H1 (cell line): ENCODE data around the gene FARSB.

ENCODE experiments used
- EZH2 ChIP-seq: fragments of 200-600 bp; sonication (generic); IDR thresholded peaks from 2 replicates; pipeline ENCODE4 v1.7.1; 2012; ENCODE audit warnings: low read depth, mild to moderate bottlenecking, moderate library complexity, low read length, inconsistent platforms; ENCODE audit not compliant: severe bottlenecking
- GABPA ChIP-seq: IDR thresholded peaks from 2 replicates; pipeline ENCODE4 v1.6.1; 2011; ENCODE audit warnings: mild to moderate bottlenecking, low read length, moderate library complexity, borderline replicate concordance; ENCODE audit not compliant: insufficient read depth
- GTF2F1 ChIP-seq: IDR thresholded peaks from 2 replicates; pipeline ENCODE4 v1.6.1; 2012; ENCODE audit warnings: low read depth, low read length, improper control_type of control experiment, borderline replicate concordance
- POLR2A ChIP-seq, 2 experiments: IDR thresholded peaks; 1 replicate in 1 of 2; 2 replicates in 1 of 2; pipeline ENCODE4 v1.6.1; 2011; ENCODE audit warnings: low read depth in 2 of 2, low read length in 2 of 2, mild to moderate bottlenecking in 2 of 2; ENCODE audit errors: control extremely low read depth in 1 of 2
- RFX5 ChIP-seq: IDR thresholded peaks from 2 replicates; pipeline ENCODE4 v1.6.1; 2011; ENCODE audit warnings: low read depth, low read length, improper control_type of control experiment, borderline replicate concordance
- ZNF274 ChIP-seq: IDR thresholded peaks from 2 replicates; pipeline ENCODE4 v1.7.0; 2012; ENCODE audit warnings: low read length, borderline replicate concordance; ENCODE audit errors: extremely low read depth
- TF ChIP-seq, protein P1 (sequence below), 3 experiments: IDR thresholded peaks; 1 replicate in 2 of 3; 2 replicates in 1 of 3; pipeline versions ENCODE4 v1.5.1 to v1.6.1; 2011; ENCODE audit warnings: low read length in 3 of 3, mild to moderate bottlenecking in 3 of 3, inconsistent platforms in 2 of 3, low read depth in 1 of 3, moderate library complexity in 1 of 3; ENCODE audit not compliant: insufficient read depth in 1 of 3; ENCODE audit errors: control extremely low read depth in 1 of 3

DNA sequence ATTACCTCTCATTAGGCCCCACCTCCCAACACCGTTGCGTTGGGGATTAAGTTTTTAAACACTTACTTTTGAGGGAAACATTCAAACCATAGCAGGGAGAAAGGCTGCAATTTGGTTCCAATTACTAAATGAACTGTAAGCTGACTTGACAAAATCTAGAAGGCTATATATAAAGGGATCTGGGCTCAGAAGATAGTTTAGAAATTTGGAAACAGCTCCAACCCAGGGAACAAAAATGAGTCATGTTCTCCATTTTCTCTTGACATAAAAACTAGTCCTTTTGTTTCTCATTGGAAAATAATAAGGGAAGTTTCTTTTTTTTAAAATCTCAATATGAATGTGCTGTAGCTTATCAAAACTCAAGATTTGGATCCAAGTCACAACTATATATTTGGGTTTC, 33.0 kb upstream of the FARSB start:
- TF ChIP-seq ZNF274, result no peak
- TF ChIP-seq RFX5, result no peak
- no peak for TF ChIP-seq EZH2
- TF ChIP-seq, protein P1, sequence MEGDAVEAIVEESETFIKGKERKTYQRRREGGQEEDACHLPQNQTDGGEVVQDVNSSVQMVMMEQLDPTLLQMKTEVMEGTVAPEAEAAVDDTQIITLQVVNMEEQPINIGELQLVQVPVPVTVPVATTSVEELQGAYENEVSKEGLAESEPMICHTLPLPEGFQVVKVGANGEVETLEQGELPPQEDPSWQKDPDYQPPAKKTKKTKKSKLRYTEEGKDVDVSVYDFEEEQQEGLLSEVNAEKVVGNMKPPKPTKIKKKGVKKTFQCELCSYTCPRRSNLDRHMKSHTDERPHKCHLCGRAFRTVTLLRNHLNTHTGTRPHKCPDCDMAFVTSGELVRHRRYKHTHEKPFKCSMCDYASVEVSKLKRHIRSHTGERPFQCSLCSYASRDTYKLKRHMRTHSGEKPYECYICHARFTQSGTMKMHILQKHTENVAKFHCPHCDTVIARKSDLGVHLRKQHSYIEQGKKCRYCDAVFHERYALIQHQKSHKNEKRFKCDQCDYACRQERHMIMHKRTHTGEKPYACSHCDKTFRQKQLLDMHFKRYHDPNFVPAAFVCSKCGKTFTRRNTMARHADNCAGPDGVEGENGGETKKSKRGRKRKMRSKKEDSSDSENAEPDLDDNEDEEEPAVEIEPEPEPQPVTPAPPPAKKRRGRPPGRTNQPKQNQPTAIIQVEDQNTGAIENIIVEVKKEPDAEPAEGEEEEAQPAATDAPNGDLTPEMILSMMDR (IDR thresholded peaks at IDR 0.05; ENCODE audit: control extremely low read depth in 1 of 3, insufficient read depth in 1 of 3, low read depth in 1 of 3, low read length in 3 of 3), result no peak
- TF ChIP-seq POLR2A (IDR thresholded peaks at IDR 0.05; ENCODE audit: control extremely low read depth in 1 of 2, low read depth in 2 of 2, low read length in 2 of 2), result no peak
- TF ChIP-seq GABPA, result no peak
- TF ChIP-seq GTF2F1, result no peak
